Activated CD4-positive, alpha-beta T cell treated with anti-CD3 and anti-CD28 coated beads, Interleukin-2, Interleukin-6, amounts not matched to agents 100 ng/mL and 50 ng/mL, durations not matched to agents 16 hours and 8 hours (primary cell): ENCODE measurements around the gene LYSMD1.

Experiments used
- DNase-seq: peaks from one replicate; pipeline ENCODE4 v3.0.0-alpha.2; 2020

Gene LYSMD1

DNA sequence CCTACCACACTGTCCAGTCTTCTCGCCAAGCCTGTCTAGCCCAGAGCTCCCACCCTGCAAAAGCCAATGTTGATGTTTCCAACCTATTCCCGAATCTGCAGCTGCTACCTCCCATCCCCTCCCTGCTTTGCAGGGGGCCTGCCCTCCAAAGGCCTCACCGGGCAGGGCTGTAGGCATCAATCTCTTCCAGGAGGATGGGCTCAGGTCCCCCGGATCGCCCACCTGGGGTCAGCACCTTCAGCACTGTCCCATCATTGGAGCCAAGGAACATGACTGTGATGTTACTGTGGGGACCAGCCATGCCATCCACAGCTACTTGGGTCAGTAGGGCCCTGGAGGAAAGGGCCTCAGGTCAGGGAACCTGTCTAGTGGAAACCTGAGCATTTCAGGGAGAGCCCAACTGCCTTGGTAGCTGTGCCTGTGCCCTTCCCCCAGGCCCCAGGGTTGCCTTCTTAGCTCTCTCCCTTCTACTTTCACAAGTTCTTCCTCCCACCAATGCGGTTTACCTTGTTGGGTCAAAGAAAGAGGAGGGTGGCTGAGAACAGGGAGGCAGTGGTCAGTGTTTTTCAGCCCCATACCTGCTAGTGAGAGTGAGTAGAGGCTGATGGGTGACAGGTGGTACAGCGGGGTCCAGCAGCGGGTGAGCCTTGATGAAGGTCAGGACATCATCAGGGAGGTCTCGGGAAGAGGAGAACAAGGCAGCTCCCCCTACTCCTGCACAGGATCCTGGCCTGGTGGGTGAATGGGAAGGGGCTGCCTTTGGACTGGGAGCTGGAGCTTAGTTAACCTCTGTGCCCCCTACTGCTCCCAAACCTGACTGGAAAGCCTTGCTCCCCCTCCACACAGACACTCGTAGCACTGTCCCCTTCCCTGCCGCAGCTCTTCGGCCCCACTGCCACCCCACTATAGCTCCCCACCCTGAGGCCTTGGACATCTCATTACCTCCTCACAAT lies 30.0 kb downstream of the LYSMD1 start:
- no peak for DNase-seq

DNA sequence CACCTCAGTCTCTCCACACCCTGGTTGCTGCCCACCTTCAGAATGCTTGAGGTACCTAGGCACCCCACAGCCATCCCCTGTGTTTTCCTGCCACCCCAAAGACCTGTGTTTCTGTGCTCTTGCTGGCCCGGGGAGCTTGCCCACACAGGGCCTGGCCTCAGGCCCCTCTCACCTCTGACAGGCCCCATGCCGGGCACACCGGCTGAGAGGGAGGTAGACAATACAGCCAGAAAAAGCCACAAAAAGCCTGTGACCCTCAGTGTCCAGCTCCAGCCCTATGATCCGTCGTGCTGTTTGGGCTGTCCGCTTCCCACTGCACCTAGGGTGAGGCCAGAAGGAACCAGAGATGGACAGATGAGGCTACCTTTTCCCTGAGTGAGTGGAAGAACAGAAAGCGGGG lies 30.7 kb downstream of the LYSMD1 start:
- no peak for DNase-seq

DNA sequence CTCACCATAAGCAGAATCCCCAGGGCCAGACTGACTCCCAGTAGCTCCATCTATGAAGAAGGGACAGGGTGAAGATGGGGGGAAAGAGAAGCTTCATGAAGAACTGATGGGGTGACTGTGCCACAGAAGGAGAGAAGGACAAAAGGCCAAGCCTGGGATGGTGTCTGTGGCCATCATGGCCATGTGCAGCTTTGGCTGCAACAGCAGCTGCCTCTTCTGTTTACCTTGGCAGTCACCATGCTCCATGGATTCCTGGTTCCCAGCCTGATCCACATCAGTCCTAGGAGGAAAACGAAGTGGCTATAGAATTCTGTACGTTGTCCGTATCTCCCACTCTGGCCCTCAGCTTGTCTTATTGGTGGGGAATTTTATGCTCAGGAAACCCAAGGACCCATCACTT lies 31.3 kb downstream of the LYSMD1 start:
- no peak for DNase-seq

DNA sequence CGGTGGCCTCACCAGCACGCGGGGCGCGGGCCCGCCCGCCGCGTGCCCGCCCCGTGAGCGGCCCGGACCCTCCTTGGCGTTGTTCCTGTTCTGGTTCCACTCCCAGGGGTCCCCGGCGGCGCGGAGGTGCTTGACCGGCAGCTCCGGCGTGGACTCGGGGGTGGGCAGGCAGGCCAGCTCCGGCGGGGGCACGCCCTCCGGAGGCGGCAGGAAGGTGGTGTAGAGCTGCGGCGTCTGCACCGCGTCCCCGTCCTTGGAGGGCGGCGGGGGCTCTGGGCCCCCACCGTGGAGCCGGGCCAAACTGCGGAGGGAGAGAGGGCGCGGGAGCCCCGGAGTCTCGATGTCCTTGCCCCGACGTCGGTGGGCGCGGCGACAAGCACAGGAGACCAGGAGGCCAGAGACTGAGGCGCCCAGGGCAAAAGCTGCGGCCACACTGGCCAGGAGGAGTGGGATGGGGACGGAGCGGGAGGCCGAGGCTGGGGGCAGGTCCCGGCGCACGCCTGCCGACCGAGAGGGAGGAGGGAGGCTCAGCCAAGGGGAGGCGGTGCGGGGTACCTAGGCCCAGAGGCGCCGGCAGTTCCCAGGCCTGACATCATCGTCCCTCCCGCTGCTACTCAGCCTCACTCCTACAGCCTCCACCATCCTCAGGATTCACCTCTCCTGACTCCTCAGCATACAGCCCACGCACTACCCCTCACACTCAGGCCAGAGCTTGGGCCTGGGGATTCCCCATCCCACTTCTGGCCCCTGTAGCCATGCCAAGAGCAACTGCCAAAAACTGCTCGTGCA lies 32.5 kb downstream of the LYSMD1 start:
- DNase-seq = no peak

DNA sequence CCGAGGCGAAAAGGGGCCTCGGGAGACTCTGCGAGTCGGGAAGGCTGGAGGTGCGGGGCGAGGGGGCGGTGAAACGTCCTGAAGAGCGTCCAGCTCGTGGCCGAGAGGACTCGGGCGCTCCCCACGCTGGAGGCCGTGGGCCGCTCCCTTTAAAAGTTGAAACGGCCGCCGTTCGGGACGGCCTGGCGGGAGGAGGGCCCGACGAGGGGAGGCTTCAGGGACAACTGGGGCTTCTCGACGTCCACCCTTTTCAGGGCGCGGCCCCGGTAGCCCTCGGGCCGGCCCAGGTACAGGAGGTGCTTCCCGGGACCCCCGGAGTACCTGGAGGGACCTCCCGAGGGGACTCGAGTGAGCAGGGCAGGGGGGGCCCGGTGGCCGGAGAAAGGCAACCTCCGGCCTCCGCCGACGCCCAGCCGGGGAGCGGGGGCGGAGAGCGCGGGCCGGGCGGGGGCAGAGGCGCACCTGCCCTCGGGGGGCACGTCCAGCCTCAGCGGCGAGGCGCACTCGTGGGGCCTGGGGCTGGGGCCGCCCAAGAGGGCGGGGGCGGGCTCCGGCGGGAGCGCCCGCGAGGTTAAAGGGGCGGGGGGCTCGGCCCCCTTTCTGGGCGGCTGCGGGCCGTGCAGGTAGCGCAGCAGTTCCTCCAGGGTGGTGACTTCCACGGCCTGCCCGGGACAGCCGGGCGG lies 33.2 kb downstream of the LYSMD1 start:
- DNase-seq = no peak

DNA sequence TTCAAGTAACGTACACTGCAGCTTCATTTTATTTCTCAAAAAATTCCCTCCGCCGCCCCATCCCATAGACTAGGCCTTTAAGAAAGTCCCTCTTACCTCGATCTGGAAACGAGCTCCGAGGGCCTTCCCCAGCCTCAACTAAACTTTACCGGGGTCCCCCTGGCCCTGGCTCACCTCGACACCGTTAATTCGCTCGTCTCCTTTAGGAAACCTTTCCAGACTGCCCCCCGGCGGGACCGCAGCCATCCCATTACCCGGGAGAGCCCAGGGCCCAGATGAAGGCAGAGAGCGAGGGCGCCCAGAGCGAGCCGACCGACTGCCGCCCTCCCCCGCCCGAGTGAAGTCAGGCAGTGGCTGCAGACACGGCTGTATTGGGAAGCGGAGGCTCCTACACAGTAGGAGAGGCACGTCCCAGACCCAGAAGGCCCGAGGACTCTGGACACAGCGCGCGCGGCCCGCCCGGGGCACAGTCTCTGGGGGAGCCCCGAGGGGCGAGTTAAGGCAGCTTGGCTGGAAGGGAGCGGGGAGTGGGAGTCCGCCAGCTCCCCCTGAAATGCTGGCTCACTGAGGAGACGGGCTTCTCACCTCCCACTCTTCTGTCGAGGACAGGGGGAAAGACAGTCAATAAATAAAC lies 33.9 kb downstream of the LYSMD1 start:
- DNase-seq = no peak

DNA sequence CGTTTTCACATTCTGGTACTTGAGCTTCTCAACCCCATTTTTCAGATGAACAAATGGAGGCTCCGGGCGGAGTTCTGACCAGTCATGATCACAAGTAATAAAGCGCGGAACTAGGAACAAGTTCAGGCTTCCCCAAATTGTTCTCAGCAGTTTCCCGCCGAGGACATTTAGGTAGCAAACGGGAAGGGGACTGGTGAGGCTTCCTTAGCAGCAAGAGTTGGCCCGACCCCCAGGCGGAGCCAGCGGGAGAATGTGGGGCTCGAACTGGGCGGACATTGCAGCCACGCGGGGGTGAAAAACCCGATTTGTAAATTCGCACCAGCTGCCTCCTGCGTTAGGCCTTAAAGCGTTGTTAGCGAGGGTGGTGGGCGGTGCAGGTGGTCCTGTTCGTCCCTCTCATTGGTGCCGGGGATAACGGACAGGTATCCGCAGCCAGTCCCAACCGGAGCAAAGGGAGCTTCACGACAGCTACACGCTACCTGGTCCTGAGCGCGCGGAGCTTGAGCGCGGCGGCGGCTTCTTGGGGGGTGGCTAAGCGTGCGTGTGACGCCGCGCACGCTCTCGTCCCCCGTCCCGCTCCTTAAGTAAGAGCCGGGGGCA lies 34.6 kb downstream of the LYSMD1 start:
- DNase-seq = peak; percentile 78

DNA sequence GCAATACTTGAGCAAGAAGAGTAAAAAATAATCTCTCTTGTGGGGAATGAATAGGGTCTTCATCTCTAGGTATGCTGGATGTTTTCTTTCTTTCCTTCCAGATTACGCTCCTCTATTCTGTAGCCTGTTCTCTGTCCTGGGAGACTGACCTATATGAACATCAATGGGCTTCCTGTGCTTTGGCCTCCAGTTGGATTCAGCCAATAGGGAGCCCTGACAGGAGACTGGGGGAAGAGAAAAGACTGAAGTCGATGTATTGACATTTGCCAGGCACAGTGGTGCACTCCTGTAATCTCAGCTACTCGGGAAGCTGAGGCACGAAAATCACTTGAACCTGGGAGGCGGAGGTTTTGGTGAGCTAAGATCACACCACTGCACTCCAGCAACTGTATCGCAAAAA lies 36.9 kb downstream of the LYSMD1 start:
- DNase-seq = no peak

DNA sequence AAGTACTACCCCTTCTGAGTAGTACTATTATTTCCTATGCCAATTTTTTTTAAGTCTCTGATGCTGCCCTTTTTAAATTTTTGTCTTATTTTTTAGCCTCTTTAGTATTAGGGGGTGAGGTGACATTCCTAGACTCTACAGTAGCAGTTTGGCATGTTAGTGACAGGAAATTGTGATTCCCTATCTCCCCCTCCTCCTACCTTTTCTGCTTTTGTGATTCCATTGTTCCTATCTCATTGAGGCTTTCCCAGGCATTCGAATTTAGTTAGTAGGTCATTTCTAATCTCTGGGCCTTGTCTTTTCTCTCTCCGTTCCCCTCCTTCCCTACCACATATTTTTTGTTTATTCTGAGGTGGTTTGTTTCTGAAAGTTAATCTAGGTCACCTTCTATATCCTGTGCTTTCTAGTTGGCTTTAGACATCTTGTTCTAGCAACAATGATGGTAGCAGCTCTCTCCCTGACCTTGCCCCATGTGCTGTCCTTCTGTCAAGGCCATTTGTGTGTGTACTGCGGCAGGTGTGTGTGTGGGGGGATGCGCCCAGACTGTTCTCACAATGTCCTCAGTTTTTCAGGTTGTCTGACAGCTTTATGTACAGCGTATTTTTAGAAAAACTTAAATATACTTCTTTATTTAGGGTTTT lies 40.8 kb downstream of the LYSMD1 start:
- DNase-seq = no peak

DNA sequence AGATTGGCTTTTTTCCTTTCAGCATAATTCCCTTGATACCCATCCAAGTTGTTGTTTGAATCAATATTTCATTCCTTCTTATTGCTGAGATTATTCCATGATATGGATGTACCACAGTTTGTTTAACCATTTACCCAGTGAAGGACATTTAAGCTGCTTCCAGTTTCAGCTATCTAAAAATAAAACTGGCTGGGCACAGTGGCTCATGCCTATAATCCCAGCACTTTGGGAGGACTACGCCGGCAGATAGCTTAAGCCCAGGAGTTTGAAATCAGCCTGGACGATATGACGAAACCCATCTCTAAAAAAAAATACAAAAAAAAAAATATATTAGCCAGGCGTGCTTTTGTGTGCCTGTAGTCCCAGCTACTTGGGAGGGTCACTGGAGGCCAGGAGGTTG lies 51.8 kb downstream of the LYSMD1 start:
- no peak for DNase-seq
